ENCODE data around the gene RALGPS1.
A peak's percentile ranks its signal among the peaks of the same experiment; 100 is the strongest.

Gene RALGPS1

DNA sequence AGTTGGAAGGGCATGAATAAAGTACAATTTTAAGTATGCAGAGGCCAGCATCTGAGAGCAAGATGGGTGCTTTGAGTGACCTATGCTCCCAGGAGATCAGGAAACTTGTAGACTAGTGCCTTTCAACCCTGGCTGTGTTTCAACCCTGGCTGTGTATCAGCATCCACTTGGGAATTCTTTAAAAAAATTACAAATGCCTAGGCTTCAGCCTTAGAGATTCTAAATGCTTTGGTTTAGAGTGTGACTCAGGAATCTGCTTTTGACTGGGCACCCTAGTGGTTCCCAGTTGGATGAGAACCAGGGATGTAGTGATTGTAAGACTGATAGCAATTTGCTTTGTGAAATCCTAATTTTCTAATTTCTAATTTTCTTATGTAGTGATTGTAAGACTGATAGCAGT, 65.6 kb downstream of the RALGPS1 start:
- DNase-seq, result no peak
- intact Hi-C loops (cut with DNase I), result no loop called here

GRCh38 chr9:126981218-126981617, 66.6 kb downstream of the RALGPS1 start:
- intact Hi-C loops (cut with DNase I), result no loop called here
- no peak for DNase-seq

DNA sequence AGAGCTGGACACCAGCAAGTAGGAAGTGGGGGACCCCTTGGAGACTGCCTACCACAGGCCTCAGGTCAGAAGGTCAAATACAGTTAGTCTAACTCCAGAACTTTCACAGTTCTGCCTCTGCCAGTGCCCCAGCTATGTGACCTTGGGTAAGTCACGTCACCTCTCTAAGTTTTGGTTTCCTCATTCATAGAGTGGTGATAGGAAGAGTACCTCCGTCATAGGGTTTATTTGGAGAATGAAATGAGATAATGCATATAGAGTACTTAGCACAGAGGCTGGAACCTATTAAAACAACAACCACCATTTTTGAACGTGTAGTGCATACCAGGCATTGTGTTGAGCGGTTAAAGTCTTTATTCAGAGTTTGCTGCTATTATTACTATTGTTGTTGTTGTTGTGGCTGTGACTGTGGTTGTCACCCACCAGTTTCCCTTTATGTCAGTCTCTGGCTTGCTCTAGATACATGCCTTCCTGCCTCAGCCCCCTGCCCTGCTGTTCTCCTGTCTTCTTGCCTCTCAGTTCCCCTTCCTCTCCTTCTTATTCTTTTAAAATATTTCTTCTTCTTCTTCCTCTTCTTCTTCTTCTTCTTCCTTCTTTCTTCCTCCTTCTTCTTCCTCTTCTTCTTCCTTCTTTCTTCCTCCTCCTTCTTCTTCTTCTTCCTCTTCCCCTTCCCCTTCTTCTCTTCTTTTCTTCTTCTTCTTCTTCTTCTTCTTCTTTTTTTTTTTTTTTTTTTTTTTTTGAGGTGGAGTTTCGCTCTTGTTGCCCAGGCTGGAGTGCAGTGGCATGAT, 67.8 kb downstream of the RALGPS1 start:
- intact Hi-C loops (cut with DNase I), result no loop called here
- no peak for DNase-seq

GRCh38 chr9:126983767-126984166, 69.2 kb downstream of the RALGPS1 start:
- DNase-seq, result no peak
- intact Hi-C loops (cut with DNase I), result no loop called here

DNA sequence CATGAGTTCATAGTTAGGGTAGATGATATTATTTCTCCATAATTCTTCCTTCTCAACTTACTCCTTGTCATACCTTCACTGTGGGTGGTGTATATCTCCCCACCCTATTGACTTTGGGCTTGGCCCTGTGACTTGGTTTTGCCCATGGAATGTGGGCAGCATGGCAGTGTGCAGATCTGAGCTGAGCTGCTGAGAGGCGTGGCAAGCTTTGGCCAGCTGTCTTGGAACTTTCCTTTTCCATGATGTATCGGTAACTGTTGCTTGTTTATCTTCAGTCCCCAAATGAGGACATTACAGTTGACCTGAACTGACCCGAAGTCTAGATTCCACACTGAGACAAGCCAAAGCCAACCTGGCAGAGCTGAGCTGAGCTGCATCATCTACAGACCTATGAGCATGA, 70.4 kb downstream of the RALGPS1 start:
- intact Hi-C loops (cut with DNase I), result no loop called here
- DNase-seq, result no peak

- intact Hi-C loops (cut with DNase I), result no loop called here
- DNase-seq, result peak in 21 of 42 donors; percentile 3 to 54 (median 26)
Observed at GRCh38 chr9:126985870-126986498, 71.4 kb downstream of the RALGPS1 start.

DNA sequence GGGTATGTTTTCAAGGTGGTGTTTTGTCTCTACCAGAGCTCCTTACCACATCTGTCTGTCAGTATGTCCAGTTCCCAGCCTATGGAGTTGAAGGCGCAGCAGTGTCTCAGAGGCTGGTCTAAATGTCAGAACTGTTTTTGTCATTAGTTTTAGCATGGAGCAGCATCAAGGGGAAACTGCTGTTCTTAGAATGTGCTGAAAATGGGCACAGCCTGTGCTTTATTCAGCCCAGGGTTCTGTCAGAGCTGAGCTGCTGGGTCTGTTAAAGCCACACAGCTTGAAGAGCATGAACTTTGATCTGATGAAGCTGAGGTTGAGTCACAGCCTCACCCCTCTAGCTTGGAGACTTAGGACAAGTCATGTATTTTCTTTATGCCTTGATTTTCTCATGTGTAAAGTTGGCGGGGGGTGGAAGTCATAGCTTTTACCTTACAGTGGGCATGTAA, 71.9 kb downstream of the RALGPS1 start:
- no peak for DNase-seq
- intact Hi-C loops (cut with DNase I), result no loop called here

- DNase-seq, result no peak
- intact Hi-C loops (cut with DNase I), result no loop called here
Observed at GRCh38 chr9:126988857-126989256, 74.3 kb downstream of the RALGPS1 start.

DNA sequence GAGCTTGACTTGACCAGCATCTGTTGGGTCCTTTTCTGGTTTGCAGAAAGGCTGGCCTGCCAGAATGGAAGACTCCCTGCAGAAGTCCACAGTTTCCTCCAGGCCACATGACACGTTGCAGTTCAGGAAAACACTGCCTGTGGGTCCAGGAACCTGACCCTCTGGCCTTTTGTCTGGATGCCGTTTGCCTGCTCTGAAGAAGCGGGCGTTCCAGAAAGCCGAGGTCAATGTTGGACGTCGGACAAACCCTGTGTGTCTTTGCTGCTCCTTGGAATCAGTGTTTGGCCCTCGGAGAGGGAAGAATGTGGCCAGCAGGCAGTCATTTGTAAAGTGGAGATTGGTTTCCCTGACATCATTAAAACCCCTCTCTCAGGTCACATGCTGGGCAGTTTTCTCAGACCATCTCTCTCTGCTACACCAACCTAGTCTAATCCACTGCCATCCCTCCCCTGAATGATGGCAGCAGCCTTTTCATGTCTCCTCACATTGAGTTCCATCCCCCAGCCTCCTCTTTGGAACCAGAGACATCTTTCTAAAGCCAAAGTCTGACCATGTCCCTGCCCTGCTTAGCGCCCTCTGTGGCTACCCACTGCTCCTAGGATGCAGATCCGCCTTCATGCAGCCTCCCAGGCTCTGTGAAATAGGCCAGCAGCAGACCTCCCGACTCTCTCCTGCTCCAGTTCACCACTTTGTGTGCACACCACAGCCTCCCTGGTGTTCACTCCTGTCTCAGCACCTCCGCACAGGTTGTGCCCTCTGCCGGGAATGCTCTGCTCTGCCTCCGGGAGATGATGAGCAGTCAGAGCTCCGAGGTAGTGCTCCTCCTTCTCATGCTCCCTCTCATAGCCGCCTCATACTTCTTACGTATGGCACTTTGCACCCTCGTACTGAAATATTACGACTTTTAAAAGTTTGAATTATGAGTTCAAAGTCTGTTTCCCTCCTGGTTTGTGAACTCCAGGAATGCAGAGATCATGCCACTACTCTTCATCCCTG, 75.6 kb downstream of the RALGPS1 start:
- DNase-seq, result peak in 35 of 42 donors; percentile 17 to 83 (median 51)
- intact Hi-C loops (cut with DNase I), result no loop called here

- intact Hi-C loops (cut with DNase I), result no loop called here
- DNase-seq, result no peak
Observed at GRCh38 chr9:126991183-126991582, 76.6 kb downstream of the RALGPS1 start.

DNA sequence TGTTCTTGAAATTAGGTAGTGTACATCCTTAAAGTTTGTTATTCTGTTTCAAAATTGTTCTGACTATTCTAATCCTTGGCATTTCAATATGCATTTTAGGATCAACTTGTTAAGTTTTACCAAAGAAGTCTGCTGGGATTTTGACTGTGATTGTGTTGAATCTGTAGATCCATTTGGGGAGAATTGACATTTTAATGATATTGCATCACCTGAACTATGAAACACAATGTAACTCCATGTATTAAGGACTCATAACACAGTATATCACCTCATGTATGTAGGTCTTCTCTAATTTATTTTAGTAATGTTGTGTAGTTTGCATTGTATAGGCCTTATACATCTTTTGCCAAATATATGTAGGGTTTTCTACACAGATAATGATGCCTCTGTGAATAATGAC, 77.8 kb downstream of the RALGPS1 start:
- intact Hi-C loops (cut with DNase I), result no loop called here
- no peak for DNase-seq

DNA sequence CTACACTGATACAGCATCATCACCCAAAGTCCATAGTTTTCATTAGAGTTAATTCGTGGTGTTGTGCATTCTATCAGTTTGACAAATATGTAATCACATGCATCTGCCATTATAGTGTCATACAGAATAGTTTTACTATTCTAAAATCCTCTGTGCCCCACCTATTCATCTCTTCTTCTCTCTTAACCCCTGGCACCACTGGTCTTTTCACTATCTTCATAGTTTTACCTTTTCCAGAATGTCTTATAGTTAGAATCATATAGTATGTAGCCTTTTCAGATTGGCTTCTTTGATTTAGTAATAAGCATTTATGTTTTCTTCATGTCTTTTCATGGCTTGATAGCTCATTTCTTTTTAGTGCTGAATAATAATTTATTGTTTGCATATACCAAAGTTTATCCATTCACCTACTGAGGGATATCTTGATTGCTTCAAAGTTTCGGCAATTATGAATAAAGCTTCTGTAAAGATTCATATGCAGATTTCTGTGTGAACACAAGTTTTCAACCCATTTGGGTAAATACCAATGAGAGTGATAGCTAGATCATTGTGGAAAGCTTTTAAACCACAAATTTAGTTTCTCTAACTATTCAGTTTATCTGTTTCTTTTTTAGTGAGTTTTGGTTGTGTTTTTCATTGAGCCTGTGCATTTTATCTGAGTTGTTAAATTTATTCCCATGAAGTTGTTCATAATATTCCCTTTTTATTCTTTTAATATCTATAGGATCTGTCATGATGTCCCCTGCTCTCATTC, 84.9 kb downstream of the RALGPS1 start:
- intact Hi-C loops (cut with DNase I), result no loop called here
- no peak for DNase-seq

- DNase-seq, result peak in 23 of 42 donors; percentile 15 to 74 (median 37)
- intact Hi-C loops (cut with DNase I), result no loop called here
Observed at GRCh38 chr9:127004946-127005769, 90.6 kb downstream of the RALGPS1 start.

GRCh38 chr9:127005770-127006314, 91.3 kb downstream of the RALGPS1 start:
- peak in 4 of 42 donors; percentile 28 to 65 (median 44) for DNase-seq
- intact Hi-C loops (cut with DNase I), result no loop called here

- no peak for DNase-seq
- intact Hi-C loops (cut with DNase I), result no loop called here
Observed at GRCh38 chr9:127007638-127008037, 93.1 kb downstream of the RALGPS1 start.

DNA sequence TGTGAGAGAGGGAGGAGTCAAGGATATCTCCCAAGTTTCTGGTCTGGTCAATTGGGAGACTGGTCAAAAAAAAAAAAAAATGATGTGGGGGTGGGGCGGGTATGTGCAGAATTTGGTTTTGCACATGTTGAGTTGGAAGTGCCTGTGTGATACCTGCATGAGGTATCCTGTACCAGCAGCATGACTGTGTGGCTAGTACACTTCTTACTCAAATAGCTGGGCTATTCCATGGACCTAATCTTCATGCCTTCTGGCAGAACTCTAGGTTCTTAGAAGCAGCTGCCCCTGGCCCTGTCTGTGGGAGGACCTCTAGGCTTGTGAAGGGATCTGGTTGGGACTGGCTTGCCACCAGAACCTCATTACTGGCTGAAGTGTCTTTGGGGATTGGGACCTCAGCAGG, 93.5 kb downstream of the RALGPS1 start:
- intact Hi-C loops (cut with DNase I), result no loop called here
- no peak for DNase-seq

DNA sequence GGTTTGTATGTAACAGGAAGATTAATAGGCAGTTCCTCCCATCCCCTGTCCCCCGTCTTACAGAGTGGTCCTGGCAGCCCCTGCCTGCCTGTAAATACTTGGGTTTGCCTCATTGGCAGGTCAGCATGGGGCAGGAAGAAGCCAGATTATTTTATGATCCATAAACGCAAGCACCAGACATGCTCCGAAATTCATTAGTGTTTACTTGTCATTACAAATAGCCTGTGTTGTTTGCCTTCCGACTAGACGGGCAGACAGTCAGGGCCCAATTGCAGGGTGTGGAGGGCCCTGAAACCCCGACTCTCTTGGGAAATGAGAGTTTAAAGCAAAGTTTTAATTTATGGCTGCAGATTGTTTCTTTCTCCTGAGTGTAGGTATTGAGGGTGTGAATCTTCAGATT, 97.2 kb downstream of the RALGPS1 start:
- intact Hi-C loops (cut with DNase I), result loop anchor here (10.0 kb wide), 1 partner anchor 173 kb away; no protein-coding TSS in a partner anchor
- DNase-seq, result peak in 1 of 42 donors; percentile 23
